Measurements from ENCODE around the gene SNX1.
"Not testable (repeated sequence)": the region's sequence is repeated elsewhere in the genome, so short reads cannot be mapped to it uniquely, and the experiment has no call there.

The SNX1 gene

GRCh38 chr15:64082757-64083156, 13.0 kb upstream of the SNX1 start:
- no peak for DNase-seq

GRCh38 chr15:64089543-64090280, 6.1 kb upstream of the SNX1 start:
- DNase-seq, result no peak

- no peak for DNase-seq
Measured at GRCh38 chr15:64090527-64090926, 5.3 kb upstream of the SNX1 start.

GRCh38 chr15:64092075-64092820, 3.5 kb upstream of the SNX1 start:
- no peak for DNase-seq

GRCh38 chr15:64092864-64093626, 2.7 kb upstream of the SNX1 start:
- DNase-seq, result peak; percentile 66

- peak; percentile 96 for DNase-seq
Measured at GRCh38 chr15:64093627-64094417, 2.0 kb upstream of the SNX1 start, which contains the start of gene CIAO2A. Gene CIAO2A, minus strand, starts transcription at chr15:64093838. Its CDS starts 70 bp downstream, at chr15:64093768.

- no peak for DNase-seq
Measured at GRCh38 chr15:64095431-64095794, 369 bp upstream of the SNX1 start.

GRCh38 chr15:64096668-64097384, 1.0 kb downstream of the SNX1 start:
- no peak for DNase-seq

- no peak for DNase-seq
Measured at GRCh38 chr15:64099379-64099778, 3.6 kb downstream of the SNX1 start.

GRCh38 chr15:64100958-64101357, 5.2 kb downstream of the SNX1 start:
- no peak for DNase-seq

GRCh38 chr15:64102497-64102896, 6.7 kb downstream of the SNX1 start:
- no peak for DNase-seq

- no peak for DNase-seq
Measured at GRCh38 chr15:64105113-64105704, 9.4 kb downstream of the SNX1 start.

- DNase-seq, result no peak
Measured at GRCh38 chr15:64107337-64107736, 11.6 kb downstream of the SNX1 start.

GRCh38 chr15:64110108-64110701, 14.4 kb downstream of the SNX1 start:
- not testable (repeated sequence) for DNase-seq

GRCh38 chr15:64110950-64111678, 15.3 kb downstream of the SNX1 start:
- no peak for DNase-seq

GRCh38 chr15:64111679-64112050, 15.9 kb downstream of the SNX1 start:
- DNase-seq, result no peak

- DNase-seq, result no peak
Measured at GRCh38 chr15:64112073-64112772, 16.4 kb downstream of the SNX1 start.

GRCh38 chr15:64112904-64113303, 17.1 kb downstream of the SNX1 start:
- no peak for DNase-seq

GRCh38 chr15:64117759-64118487, 22.1 kb downstream of the SNX1 start:
- no peak for DNase-seq
